GM19025 (cell line): ENCODE results near the gene ZBTB5.
"Not testable (repeated sequence)": the region's sequence is repeated elsewhere in the genome, so short reads cannot be mapped to it uniquely, and the experiment has no call there.

Source experiments
- ATAC-seq: cut with Tn5 transposase; IDR thresholded peaks from one replicate; pipeline ENCODE4 v1.9.1; 2021; ENCODE audit warnings: mild to moderate bottlenecking, low read depth, moderate library complexity; ENCODE audit not compliant: unreplicated experiment

Gene ZBTB5

DNA sequence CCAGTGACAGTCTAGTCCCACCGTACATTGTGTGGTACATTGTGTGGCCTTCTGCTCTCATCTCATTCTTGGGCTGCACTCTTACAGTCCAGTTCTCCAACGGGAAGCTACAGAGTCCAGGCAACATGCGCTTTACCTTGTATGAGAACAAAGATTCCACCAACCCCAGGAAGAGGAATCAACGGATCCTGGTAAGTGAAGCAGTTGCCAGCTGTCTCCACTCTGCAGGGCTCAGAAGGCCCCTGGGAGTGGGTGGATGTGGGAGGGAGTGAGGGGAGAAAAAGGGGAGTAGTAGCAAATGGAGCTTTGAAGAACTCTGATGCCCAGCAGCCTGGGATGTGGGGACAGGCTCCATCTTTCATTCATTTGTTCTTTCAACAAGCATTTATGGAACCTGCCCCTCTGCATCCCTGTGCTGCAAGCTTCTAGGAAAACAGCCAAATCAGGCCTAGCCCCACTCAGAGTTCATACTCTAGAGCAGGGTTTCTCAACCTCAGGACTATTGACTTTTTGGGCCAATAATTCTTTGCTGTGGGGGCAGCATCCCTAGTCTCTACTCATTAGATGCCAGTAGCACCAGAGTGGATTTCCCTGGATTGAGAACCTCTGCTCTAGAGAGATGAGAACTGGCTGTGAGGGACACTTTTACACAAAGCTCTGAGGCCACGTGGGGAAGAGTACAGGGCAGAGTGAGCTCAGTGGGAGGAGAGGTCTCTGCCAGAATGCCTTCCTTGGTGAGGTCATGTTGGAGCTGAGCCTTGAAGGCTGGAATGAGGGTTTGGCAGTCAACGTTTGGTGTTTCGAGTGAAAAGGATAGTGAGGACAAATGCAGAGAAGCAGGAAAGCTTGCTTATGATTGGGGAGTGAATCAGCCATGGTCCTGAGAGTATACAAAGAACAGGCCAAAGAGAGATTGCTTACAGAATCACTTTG, 21.6 kb upstream of the ZBTB5 start:
- ATAC-seq = no peak

DNA sequence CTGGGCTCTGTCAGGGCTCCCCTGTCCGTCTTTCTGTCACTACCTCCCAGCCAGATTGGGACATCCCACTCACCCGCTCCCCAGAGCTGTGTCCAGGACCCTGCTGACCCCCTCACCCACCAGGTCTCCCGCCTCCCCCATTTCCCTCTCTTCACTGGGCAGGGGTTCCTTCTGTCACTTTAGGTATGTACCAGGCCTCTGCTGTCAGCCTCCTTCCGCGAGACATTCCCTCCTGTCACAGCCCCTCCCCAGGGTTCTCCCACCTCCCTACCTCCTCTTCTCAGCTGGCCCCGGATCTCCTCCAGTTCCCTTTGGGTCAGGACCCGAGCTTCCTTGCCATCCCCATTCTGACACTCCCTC, 21.0 kb upstream of the ZBTB5 start:
- no peak for ATAC-seq

DNA sequence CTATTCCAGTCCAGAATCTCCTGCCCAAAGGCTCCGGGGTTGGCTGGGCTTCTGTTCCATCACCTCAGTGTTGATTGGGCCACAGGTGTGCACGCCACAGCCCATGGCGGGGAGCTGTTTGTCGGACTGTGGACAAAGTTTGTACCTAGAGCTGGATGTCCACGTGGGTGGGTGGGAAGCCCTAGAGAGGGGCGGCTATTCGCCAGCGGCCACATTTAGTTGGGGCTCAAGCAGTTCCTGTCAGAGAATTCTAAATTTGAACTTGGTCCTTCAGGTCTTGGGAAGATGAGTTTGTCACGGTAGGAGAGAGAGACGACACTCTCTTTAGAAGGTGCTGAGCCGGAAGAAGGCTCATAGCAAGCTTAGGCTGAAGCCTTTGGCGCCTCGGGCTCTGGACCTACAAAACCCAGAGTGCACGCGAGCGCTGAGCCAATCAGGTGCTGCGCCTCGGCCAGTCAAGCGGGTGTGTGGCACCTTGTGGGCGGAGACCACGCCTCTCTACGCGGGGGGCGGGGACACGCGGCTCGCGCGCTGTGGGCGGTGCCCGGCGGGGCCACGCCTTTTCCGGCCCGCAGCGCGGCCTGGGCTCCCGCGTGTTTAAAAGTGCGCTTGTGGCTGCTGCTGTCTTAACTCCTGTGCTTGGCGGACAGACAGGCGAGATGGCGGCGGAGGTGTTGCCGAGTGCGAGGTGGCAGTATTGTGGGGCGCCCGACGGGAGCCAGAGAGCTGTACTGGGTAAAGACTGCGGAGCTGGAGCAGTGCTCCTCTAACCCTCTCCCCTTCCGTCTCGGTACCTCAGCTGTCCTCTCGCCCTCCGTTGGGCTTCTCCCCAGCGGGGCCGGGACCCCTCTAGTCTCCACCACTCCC, 20.4 kb upstream of the ZBTB5 start, which contains the start of gene POLR1E:
Gene POLR1E, plus strand, starts transcription at position 560 of the 867 bp plus-strand sequence. Its CDS starts 100 bp downstream, at position 660.
- ATAC-seq = peak; percentile 97

DNA sequence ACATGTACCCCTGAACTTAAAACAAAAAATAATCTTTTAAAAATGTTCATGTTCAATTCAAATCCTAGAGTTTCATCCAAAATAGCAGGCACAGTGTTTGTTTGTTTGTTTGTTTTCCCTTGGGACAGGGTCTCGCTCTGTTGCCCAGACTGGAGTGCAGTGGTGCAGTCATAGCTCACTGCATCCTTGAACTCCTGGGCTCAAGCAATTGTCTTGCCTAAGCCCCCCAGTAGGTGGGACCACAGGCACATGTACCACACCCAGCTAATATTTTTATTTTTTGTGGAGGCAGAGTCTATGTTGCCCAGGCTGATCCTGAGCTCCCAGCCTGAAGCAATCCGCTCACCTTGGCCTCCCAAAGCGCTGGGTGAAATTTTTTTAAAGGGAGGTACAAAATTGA, 15.5 kb upstream of the ZBTB5 start:
- no peak for ATAC-seq

DNA sequence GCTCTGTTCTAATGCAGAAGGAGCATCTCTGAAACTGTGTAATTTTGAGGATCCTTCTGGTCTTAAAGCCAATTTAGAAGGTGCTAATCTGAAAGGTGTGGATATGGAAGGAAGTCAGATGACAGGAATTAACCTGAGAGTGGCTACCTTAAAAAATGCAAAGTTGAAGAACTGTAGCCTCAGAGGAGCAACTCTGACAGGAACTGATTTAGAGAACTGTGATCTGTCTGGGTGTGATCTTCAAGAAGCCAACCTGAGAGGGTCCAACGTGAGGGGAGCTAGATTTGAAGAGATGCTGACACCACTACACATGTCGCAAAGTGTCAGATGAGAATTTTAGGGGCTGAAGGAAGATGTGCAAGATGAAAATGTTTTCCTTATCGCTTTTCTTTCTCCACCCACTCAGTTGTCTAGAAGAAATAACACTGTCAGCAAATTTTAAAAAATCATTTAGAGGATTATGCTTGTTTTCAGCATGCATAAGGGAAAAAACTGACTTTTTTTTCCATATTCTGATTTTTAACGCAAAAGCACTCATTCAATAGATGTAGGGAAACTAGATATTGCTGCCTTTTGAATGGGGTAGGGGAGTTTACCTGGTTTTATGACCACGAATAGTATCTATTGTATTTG, 12.9 kb upstream of the ZBTB5 start:
- ATAC-seq = not testable (repeated sequence)

DNA sequence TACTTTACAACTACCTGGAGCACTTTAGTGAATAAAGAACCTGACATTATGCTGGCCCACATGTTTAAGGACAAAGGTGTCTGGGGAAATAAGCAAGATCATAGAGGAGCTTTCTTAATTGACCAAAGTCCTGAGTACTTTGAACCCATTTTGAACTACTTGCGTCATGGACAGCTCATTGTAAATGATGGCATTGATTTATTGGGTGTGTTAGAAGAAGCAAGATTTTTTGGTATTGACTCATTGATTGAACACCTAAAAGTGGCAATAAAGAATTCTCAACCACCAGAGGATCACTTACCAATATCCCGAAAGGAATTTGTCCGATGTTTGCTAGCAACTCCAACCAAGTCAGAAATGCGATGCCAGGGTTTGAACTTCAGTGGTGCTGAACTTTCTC, 12.2 kb upstream of the ZBTB5 start:
- ATAC-seq = not testable (repeated sequence)

DNA sequence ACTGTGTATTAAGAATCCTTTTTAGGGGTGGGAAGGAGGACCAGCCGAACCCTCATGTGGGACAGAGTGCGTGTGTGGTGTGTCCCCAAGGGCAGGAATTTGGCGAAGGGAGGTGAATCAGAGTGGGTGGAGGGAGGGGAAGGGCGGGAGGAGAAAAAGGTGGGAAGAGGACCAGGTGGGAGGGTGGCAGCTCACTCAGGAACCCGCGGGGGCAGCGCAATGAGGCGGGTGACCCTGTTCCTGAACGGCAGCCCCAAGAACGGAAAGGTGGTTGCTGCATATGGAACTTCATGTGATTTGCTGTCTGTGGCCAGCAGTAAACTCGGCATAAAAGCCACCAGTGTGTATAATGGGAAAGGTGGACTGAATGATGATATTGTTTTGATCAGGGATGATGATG, 11.7 kb upstream of the ZBTB5 start:
- ATAC-seq = no peak

DNA sequence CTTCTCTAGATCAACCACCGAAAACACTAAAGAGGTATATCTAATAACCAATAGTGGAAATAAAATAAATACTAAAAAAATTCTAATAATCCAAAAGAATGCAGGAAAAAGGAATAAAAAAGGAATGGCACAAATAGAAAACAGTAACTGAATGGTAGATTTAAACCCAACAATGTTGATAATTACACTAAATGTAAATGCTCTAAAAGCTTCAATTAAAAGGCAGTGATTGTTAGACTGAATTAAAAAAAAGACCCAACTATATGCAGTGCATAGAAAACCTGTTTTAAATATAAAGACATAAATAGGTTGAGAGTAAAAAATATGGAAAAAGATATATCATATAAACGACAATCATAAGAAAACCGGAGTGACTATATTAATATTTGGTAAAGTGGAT, 9.2 kb upstream of the ZBTB5 start:
- ATAC-seq = no peak

DNA sequence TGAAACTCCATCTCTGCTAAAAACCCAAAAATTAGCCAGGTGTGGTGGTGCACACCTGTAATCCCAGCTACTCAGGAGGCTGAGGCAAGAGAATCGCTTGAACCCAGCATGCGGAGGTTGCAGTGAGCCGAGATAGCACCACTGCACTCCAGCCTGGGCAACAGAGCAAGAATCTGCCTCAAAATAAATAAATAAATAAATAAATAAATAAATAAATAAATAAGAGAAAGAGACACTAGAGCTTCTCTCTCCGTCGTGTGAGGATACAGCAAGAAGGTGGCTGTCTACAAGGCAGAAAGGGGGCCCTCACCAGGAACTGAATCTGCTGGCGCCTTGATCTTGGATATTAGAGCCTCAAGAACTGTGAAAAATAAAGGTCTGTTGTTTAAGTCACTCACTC, 8.7 kb upstream of the ZBTB5 start:
- not testable (repeated sequence) for ATAC-seq

DNA sequence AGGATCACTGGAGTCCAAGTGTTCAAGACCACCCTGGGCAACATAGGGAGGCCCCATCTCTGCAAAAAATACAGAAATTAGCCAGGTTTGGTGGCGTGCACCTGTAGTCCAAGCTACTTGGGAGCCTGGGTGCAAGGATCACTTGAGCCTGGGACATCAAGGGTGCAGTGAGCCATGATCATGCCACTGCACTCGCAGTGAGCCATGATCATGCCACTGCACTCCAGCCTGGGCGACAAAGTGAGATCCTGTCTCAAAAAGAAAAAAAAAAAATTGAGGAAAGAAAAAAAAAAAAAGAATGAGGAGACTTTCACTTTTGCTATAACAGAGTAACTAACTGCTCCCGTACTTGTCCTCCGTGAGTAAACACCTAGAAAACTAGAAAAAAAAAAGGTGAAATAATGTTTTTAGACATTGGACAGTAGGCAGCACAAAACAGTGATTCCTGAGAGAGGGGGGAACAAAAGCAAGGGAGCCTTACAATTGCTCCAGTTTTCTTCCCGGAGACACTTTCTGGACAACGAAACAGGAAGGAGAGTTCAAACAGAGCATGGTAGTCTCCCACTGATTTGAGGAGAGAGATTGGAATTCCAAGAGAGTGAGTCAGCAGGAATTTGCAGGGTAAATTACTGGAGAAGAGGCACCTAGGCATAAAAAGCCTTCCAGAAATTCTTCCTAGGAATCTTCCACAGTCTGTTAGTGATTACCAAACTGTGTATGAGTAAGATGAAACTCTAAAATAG, 6.9 kb upstream of the ZBTB5 start:
- ATAC-seq = no peak

DNA sequence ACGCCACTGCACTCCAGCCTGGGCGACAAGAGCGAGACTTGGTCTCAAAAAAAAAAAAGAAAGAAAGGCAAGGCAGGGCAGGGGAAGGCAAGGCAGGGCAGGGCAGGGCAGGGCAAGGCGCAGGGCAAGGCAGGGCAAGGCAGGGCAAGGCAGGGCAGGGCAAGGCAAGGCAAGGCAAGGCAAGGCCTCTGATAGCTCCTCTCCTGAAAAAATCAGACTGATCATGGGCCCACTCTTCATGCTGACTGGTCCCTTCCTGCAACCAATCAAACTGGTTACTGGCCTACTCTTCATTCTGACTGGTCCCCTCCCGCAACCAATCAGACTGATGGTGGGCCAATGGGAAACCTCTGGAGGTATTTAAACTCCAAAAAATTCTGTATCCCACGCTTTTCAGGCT, 3.4 kb upstream of the ZBTB5 start:
- ATAC-seq = no peak

DNA sequence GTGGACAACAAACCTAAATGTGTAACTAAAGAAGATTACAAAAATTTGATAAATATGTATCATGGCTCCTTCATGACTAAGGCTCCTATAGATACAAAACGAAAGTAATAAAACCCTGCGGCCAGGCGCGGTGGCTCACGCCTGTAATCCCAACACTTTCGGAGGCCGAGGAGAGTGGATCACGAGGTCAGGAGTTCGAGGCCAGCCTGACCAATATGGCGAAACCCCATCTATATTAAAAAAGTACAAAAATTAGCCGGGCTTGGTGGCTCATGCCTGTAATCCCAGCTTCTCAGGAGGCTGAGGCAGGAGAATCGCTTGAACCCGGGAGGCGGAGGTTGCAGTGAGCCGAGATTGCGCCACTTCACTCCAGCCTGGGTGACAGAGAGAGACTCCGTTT, 2.3 kb upstream of the ZBTB5 start:
- not testable (repeated sequence) for ATAC-seq

DNA sequence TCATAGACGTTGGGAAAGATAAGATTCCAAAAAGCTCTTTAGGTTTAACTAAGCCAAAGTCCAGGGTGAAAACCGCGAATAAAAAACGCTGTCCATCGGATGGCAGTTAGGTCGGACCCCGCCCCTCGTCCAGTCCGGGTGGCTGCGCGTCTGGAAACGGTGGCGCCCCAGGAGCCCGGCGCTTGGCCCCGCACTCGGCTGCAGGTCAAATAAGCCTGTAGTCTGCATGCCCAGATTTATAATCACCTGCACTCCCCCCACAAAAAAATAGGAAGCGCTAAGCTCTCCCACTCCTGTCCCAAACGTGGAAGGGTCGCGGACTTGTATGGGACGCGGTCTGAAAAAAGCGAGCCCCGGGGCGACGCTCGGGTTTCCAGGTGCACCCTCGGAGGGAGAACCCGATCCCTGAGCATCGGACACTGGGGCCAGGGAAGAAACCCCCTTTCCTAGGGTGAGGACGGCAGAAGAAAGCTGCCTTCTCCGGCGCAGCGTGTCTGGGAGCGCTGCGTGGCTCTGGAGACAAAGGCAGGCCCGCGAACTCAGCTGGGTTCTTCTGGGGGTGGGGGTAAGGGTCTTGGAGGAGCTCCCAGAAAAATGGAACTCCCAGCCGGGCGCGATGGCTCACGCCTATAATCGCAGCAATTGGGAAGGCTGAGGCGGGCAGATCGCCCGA, 923 bp upstream of the ZBTB5 start:
- no peak for ATAC-seq

DNA sequence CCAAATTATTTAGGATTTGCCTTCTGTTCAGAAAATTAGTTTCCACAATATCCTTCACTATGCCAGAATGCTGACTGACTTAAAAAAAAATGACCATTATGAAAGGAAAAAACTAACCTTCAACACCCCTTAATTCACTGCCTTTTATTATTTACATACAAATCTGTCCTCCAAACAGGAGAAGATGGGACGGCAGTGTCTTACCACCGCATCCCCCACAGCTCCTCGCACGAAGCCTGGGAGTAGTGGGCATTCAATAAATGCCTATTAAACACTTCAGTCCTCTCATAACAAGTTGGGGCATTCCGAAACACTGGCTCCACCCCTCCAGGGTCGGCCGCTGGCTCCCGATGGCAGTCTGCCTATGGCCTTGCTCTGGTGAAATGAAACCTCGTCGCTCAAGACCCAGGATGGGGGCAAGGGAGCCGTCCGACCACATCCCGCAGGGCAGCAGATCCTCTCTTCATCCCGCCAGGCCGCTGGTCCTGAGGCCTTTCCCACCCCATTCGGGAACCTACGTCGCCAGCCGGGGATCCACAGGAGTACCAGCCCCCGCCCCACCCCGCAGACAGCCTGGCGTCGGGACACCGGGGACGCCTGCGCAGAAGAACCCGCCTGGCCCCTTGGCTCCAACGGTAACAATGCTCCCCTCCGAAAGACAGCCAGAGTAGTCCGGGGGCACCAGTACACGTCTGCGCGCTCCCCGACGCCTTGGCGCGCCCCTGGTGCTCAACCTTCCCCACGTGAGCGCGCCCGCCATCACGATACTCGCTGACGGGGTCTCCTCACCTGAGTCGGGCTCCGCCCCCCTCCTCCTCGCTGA, 613 bp downstream of the ZBTB5 start:
- peak; percentile 16 for ATAC-seq

DNA sequence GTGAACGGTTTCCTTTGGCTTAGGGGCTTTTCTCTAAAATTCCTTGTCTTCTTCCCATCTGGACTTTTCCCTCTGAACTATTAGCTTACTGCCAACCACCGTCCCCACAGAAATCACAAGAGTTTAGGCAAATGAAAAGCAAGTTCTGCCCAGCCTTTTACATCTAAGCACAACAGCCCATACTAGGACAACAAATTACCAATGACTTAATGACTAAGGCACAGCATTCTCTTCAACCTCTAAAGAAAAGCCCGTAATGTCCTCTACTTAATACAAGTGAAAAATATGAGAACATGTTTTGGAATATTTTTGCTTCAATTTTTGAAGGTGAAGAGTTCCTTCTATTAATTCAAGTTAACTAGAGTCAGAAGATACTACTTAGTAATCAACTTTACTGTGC, 1.2 kb downstream of the ZBTB5 start:
- no peak for ATAC-seq

DNA sequence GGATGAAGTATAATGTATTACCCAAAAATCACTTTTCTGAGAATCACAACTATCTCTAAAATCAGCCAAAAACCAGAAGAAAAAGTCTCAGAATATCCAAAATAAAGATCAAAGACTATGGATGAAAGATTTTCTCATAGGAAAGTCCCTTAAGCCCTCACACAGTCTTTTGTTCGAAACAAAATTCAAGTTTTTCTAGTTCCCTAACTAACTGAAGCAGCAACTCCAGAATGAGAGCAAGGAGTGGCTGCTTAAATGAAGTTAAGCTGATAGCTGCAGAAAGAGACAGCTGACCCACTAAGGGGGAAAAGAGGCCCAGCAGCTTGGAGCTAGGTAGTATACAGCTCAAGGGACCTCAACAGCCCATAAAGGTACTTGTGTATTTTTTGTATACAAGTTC, 8.4 kb downstream of the ZBTB5 start:
- ATAC-seq = no peak

DNA sequence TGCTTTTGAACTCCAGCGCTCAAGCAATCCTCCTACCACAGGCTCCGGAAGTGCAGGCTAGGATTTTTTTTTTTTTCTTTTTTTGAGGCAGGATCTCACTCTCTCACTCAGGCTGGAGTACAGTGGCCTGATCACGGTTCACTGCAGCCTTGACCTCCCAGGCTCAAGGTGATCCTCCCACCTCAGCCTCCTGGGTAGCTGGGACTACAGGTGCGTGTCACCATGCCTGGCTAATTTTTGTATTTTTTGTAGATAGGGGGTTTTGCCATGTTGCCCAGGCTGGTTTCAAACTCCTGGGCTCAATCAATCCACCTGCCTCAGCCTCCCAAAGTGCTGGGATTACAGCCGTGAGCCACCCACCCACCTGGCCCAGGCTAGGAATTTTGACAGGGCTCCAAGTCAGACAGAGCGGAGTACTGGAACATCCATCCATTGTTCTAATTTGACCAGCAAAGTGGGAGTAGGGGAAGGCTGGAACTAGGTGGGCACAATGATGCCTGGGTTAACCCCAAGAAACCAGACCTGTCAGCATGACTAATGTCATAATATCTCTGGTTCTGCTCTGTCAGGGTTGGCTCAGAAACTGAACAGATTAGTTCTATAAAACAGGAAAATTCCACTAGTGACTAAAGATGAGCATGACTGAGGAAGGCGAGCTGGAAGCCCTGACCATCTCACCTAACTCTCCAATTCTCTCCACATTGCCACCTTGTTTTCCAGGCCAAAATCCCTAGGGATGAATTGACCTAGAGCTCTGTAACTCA, 9.2 kb downstream of the ZBTB5 start:
- no peak for ATAC-seq

DNA sequence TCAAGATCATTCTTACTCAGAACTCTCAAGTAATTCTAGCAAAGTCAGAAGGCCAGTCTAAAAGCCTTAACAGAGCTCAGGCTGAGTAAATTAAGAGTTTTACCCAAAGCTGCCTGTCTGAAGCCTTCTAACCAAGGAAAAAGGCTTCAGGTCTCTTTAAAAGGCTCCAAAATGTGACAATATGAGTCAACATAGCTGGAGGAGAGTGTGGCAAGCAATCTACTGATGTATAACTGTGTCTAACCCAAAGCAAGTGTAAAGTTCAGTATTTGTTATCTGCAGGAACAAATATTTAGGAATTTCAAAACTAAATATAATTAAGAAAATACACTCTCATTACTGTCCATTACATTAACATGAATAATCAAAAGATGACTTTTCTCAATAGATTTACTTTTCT, 11.0 kb downstream of the ZBTB5 start:
- ATAC-seq = no peak
